H1 (cell line): ENCODE measurements around the gene HSPA1L. TPM values are rescaled to one million over a fixed set of nuclear protein-coding genes. Genes with fewer than 3 reads are reported as not detected.

Experiments used
- CTCF ChIA-PET: fragments of 300-600 bp; sonication (Branson Sonifier 250); formaldehyde crosslinking; loops from one replicate; lab custom pipeline; 2021; ENCODE audit not compliant: partially characterized antibody; lab: Charles Lee
- POLR2A ChIA-PET: fragments of 300-600 bp; sonication (Branson Sonifier 250); formaldehyde crosslinking; loops from one replicate; lab custom pipeline; 2021; ENCODE audit warnings: inconsistent platforms; ENCODE audit not compliant: partially characterized antibody; lab: Charles Lee
- DNase-seq, 2 experiments: peaks; one replicate each; pipeline versions ENCODE4 v3.0.0 to v3.0.0-alpha.2; 2010 to 2022; ENCODE audit warnings: low spot score in 2 of 2, low read depth in 1 of 2, mixed read lengths in 1 of 2
- FAIRE-seq: peaks from 2 replicates; lab custom pipeline; 2011; peaks lifted over from hg19 to GRCh38; lab: Jason Lieb, UNC
- H2AFZ ChIP-seq: 2 replicates; pipeline ENCODE4 v1.8.1; 2012; ENCODE audit warnings: low read length, inconsistent platforms
- H2AK5ac ChIP-seq: 2 replicates; pipeline ENCODE4 v1.6.1; 2013; ENCODE audit warnings: low read depth, low read length
- H2BK120ac ChIP-seq: replicated peaks from 2 replicates; pipeline ENCODE3; 2013; ENCODE audit warnings: low read depth, low read length, inconsistent platforms
- H2BK12ac ChIP-seq: 2 replicates; pipeline ENCODE4 v1.6.1; 2013; ENCODE audit warnings: low read depth, low read length
- H2BK15ac ChIP-seq: 2 replicates; pipeline ENCODE4 v1.6.1; 2013; ENCODE audit warnings: low read length
- H2BK20ac ChIP-seq: 2 replicates; pipeline ENCODE4 v1.6.1; 2013; ENCODE audit warnings: low read length
- H2BK5ac ChIP-seq: 2 replicates; pipeline ENCODE4 v1.6.1; 2013; ENCODE audit warnings: low read depth, low read length
- H3K14ac ChIP-seq: 2 replicates; pipeline ENCODE4 v1.6.1; 2013; ENCODE audit warnings: inconsistent platforms; ENCODE audit not compliant: insufficient read length
- H3K18ac ChIP-seq: 2 replicates; pipeline ENCODE4 v1.6.1; 2013; ENCODE audit warnings: low read length; ENCODE audit errors: extremely low read depth
- H3K23ac ChIP-seq: 2 replicates; pipeline ENCODE4 v1.6.1; 2013; ENCODE audit warnings: inconsistent platforms; ENCODE audit not compliant: insufficient read length
- H3K23me2 ChIP-seq: 2 replicates; pipeline ENCODE4 v1.6.1; 2013; ENCODE audit warnings: low read depth, low read length
- H3K27ac ChIP-seq: 2 replicates; pipeline ENCODE4 v1.6.1; 2011; ENCODE audit warnings: low read depth, low read length, inconsistent platforms
- H3K27me3 ChIP-seq, 4 experiments: replicated peaks in 1 of 4; 1 replicate in 1 of 4; 2 replicates in 3 of 4; pipeline versions ENCODE4 v1.6.1 to v1.8.1; 2011 to 2013; ENCODE audit warnings: low read length in 3 of 4, mild to moderate bottlenecking in 3 of 4, inconsistent platforms in 2 of 4, mixed read lengths in 2 of 4, moderate library complexity in 1 of 4; ENCODE audit not compliant: control insufficient read depth in 3 of 4, insufficient read depth in 3 of 4; ENCODE audit errors: extremely low read depth in 1 of 4
- H3K36me3 ChIP-seq, 4 experiments: 2 replicates each; pipeline versions ENCODE4 v1.6.1 to v1.8.1; 2011 to 2013; ENCODE audit warnings: mild to moderate bottlenecking in 4 of 4, low read length in 3 of 4, moderate library complexity in 2 of 4, control low read depth in 1 of 4, inconsistent platforms in 1 of 4; ENCODE audit not compliant: insufficient read depth in 4 of 4, control insufficient read depth in 2 of 4
- H3K4ac ChIP-seq: replicated peaks from 2 replicates; pipeline ENCODE3; 2013; ENCODE audit warnings: low read length, low read depth, mixed read lengths, inconsistent platforms; ENCODE audit not compliant: insufficient read length
- H3K4me1 ChIP-seq, 4 experiments: replicated peaks in 1 of 4; 1 replicate in 1 of 4; 2 replicates in 3 of 4; pipeline versions ENCODE4 v1.6.1 to v1.8.1; 2011 to 2013; ENCODE audit warnings: low read length in 3 of 4, inconsistent platforms in 2 of 4, mixed read lengths in 1 of 4; ENCODE audit not compliant: insufficient read depth in 4 of 4, control insufficient read depth in 3 of 4
- H3K4me2 ChIP-seq, 2 experiments: 2 replicates each; pipeline versions ENCODE4 v1.6.1 to v1.8.1; 2011 to 2013; ENCODE audit warnings: low read depth in 2 of 2, low read length in 2 of 2, control low read depth in 1 of 2, inconsistent platforms in 1 of 2, mild to moderate bottlenecking in 1 of 2; ENCODE audit not compliant: insufficient read depth in 1 of 2
- H3K4me3 ChIP-seq, 4 experiments: fragments of 200-600, 300-600 bp in 1 of 4; sonication (generic), shearing (Covaris generic), sonication (Bioruptor Twin) in 1 of 4; 2 replicates each; pipeline versions ENCODE4 v1.5.1 to v1.8.1; 2011 to 2016; ENCODE audit warnings: low read length in 4 of 4, low read depth in 3 of 4, control low read depth in 2 of 4, inconsistent platforms in 2 of 4, mild to moderate bottlenecking in 2 of 4, mixed read lengths in 1 of 4, moderate library complexity in 1 of 4; ENCODE audit not compliant: insufficient read depth in 2 of 4; ENCODE audit errors: extremely low read depth in 1 of 4
- H3K56ac ChIP-seq: replicated peaks from 2 replicates; pipeline ENCODE3; 2013; ENCODE audit warnings: low read depth, mild to moderate bottlenecking, mixed read lengths, low read length, inconsistent platforms; ENCODE audit not compliant: insufficient read length
- H3K79me1 ChIP-seq: 2 replicates; pipeline ENCODE4 v1.6.1; 2013; ENCODE audit warnings: low read depth, low read length, control low read depth
- H3K79me2 ChIP-seq, 2 experiments: 2 replicates each; pipeline versions ENCODE4 v1.6.1 to v1.8.1; 2012 to 2013; ENCODE audit warnings: low read length in 2 of 2, mild to moderate bottlenecking in 2 of 2, inconsistent platforms in 1 of 2; ENCODE audit not compliant: insufficient read depth in 2 of 2, control insufficient read depth in 1 of 2
- H3K9ac ChIP-seq, 4 experiments: replicated peaks in 1 of 4; 1 replicate in 1 of 4; 2 replicates in 3 of 4; pipeline versions ENCODE4 v1.6.1 to v1.8.1; 2011 to 2013; ENCODE audit warnings: low read depth in 3 of 4, low read length in 3 of 4, control low read depth in 2 of 4, mild to moderate bottlenecking in 2 of 4, moderate library complexity in 2 of 4, inconsistent platforms in 1 of 4; ENCODE audit errors: extremely low read depth in 1 of 4
- H3K9me3 ChIP-seq, 2 experiments: 2 replicates each; pipeline versions ENCODE4 v1.6.1 to v1.8.1; 2012 to 2013; ENCODE audit warnings: mild to moderate bottlenecking in 2 of 2, moderate library complexity in 2 of 2, control low read depth in 1 of 2, inconsistent platforms in 1 of 2, low read depth in 1 of 2, low read length in 1 of 2, mixed read lengths in 1 of 2; ENCODE audit not compliant: insufficient read depth in 2 of 2
- H4K20me1 ChIP-seq, 2 experiments: replicated peaks in 1 of 2; 2 replicates each; pipeline versions ENCODE3 to v1.8.1; 2011 to 2013; ENCODE audit warnings: inconsistent platforms in 2 of 2, low read length in 2 of 2, mild to moderate bottlenecking in 1 of 2; ENCODE audit not compliant: insufficient read depth in 2 of 2, control insufficient read depth in 1 of 2
- H4K5ac ChIP-seq: 2 replicates; pipeline ENCODE4 v1.6.1; 2013; ENCODE audit warnings: low read length, low read depth, mixed read lengths, inconsistent platforms; ENCODE audit not compliant: insufficient read length
- H4K8ac ChIP-seq: 2 replicates; pipeline ENCODE4 v1.8.0; 2013; ENCODE audit warnings: mild to moderate bottlenecking, moderate library complexity, low read length, inconsistent platforms; ENCODE audit not compliant: insufficient read depth; ENCODE audit errors: extremely low read depth
- H4K91ac ChIP-seq: replicated peaks from 2 replicates; pipeline ENCODE3; 2013; ENCODE audit warnings: low read length, mixed read lengths, inconsistent platforms; ENCODE audit not compliant: insufficient read length
- BRCA1 ChIP-seq: IDR thresholded peaks from 2 replicates; pipeline ENCODE4 v1.6.1; 2012; ENCODE audit warnings: low read depth, low read length, improper control_type of control experiment
- CHD1 ChIP-seq: IDR thresholded peaks from 2 replicates; pipeline ENCODE4 v1.6.1; 2012; ENCODE audit warnings: low read depth, low read length, improper control_type of control experiment
- CREB1 ChIP-seq: IDR thresholded peaks from 2 replicates; pipeline ENCODE4 v1.6.1; 2012; ENCODE audit warnings: inconsistent platforms
- EGR1 ChIP-seq: IDR thresholded peaks from 2 replicates; pipeline ENCODE4 v1.6.1; 2011; ENCODE audit warnings: low read depth, low read length, borderline replicate concordance
- GTF2F1 ChIP-seq: IDR thresholded peaks from 2 replicates; pipeline ENCODE4 v1.6.1; 2012; ENCODE audit warnings: low read depth, low read length, improper control_type of control experiment, borderline replicate concordance
- MAFK ChIP-seq: IDR thresholded peaks from 2 replicates; pipeline ENCODE4 v1.6.1; 2012; ENCODE audit warnings: low read depth, mild to moderate bottlenecking, improper control_type of control experiment, low read length
- NANOG ChIP-seq: IDR thresholded peaks from 2 replicates; pipeline ENCODE4 v1.6.1; 2011; ENCODE audit warnings: low read length, low read depth, mild to moderate bottlenecking, inconsistent platforms; ENCODE audit not compliant: insufficient read depth, poor library complexity, severe bottlenecking
- NRF1 ChIP-seq: IDR thresholded peaks from 2 replicates; pipeline ENCODE4 v1.6.1; 2011; ENCODE audit warnings: mild to moderate bottlenecking, low read depth, low read length, improper control_type of control experiment
- POU5F1 ChIP-seq: IDR thresholded peaks from 2 replicates; pipeline ENCODE4 v1.6.1; 2011; ENCODE audit warnings: low read depth, mild to moderate bottlenecking, low read length, moderate library complexity
- SIRT6 ChIP-seq: IDR thresholded peaks from one replicate; pipeline ENCODE4 v1.7.1; 2012; ENCODE audit warnings: low read length, inconsistent platforms
- SP2 ChIP-seq: IDR thresholded peaks from 2 replicates; pipeline ENCODE4 v1.6.1; 2012; ENCODE audit warnings: mild to moderate bottlenecking, low read length, inconsistent platforms
- ZNF274 ChIP-seq: IDR thresholded peaks from 2 replicates; pipeline ENCODE4 v1.7.0; 2012; ENCODE audit warnings: low read length, borderline replicate concordance; ENCODE audit errors: extremely low read depth
- polyA plus RNA-seq, 7 experiments: library from polyadenylated mRNA; depleted of rRNA in 3 of 7; stranded (reverse) in 5 of 7; unstranded in 2 of 7; fragments of >200 nt in 5 of 7; fragments of 200-250 nt in 2 of 7; gene quantifications; 1 replicate in 5 of 7; 2 replicates in 1 of 7; 4 replicates in 1 of 7; pipeline versions ENCODE4 v1.2.1 to v1.2.3, GENCODE V29; 2011 to 2013; ENCODE audit warnings: missing spikeins in 2 of 7, mixed read lengths in 2 of 7
- total RNA-seq: library from RNA; stranded (reverse); fragmentation: NEBNext Ultra II Directional; extraction: Animal tissue kit (Norgen Biotek cat#: 25700); gene quantifications from 2 replicates; pipeline ENCODE4 v1.2.1, GENCODE V29; 2021
- TF ChIP-seq, protein P1 (sequence below): IDR thresholded peaks from 2 replicates; pipeline ENCODE4 v1.6.1; 2011; ENCODE audit warnings: low read depth, mild to moderate bottlenecking, low read length; ENCODE audit not compliant: insufficient read depth
- TF ChIP-seq, protein P2 (sequence below): IDR thresholded peaks from 2 replicates; pipeline ENCODE4 v1.6.1; 2012; ENCODE audit warnings: inconsistent platforms

The HSPA1L gene
- total and polyA plus RNA-seq, 2 of the 8 experiments (the other 6 are each of a cell fraction or from before 2014, with no cell fraction given), result 1.00 to 1.9 TPM

DNA sequence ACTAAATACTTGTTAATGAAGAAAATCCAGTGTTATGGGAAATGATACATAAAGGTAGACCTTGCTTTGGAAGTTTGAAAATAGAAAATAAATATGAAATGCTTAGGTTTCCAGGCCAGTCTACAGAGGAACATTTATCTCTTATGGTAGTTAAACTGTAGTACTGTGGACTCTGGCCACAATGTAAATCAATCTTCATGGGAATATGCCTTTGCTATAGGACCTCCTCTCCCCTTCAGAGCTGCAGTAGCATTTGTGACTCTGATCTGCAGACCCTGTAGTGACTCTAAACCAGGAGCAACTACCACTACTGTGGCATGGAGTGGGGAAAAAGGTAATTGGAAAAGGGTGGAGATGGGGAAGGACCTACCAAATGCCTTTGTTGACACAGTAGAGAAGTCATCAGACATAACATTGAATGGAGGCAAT lies 4.8 kb upstream of the HSPA1L start:
- Histone ChIP-seq H3K4me3 (no peak overlapping the region), H3K9ac (no peak overlapping the region), H3K14ac (no peak overlapping the region), H4K91ac (no peak overlapping the region), H3K79me1 (peaks cover 2% of the 10 kb centered on the region; the same call in 1 of the 2 replicates), H4K20me1 (no peaks in the 10 kb centered on the region), H3K56ac (no peak overlapping the region), H3K9me3 (no peaks in the 10 kb centered on the region), H2AK5ac (no peak overlapping the region; the same call in 1 of the 2 replicates), H3K23me2 (peaks cover 10% of the 10 kb centered on the region), H2BK120ac (no peak overlapping the region), H3K18ac (no peak overlapping the region), H4K5ac (no peak overlapping the region), H3K79me2 (peaks cover 0 to 5% of the 10 kb centered on the region in 2 experiments; a peak in 1 of 4 replicates), H2BK15ac (no peak overlapping the region), H3K36me3 (no peaks in the 10 kb centered on the region), H3K27ac (no peak overlapping the region), H2BK20ac (no peak overlapping the region), H3K23ac (no peak overlapping the region), H2BK12ac (no peak overlapping the region; the same call in 1 of the 2 replicates)
- ChIA-PET CTCF (interaction anchor here (0.6 to 2.6 kb wide), 8 partner anchors 10 to 161 kb away, joined by 3 to 11 read pairs (median 4); no protein-coding TSS in a partner anchor), POLR2A (interaction anchor here (0.6 to 10.9 kb wide), 7 partner anchors 8 to 25 kb away, joined by 3 to 136 read pairs (median 4); partner anchors contain the start of genes HSPA1B and VARS1)
- no peak for FAIRE-seq
- TF ChIP-seq CHD1, result no peak
- no peak for TF ChIP-seq EGR1
- no peak for TF ChIP-seq MAFK
- no peak for TF ChIP-seq SP2
- no peak for TF ChIP-seq POU5F1
- no peak for TF ChIP-seq CREB1
- TF ChIP-seq NRF1, result no peak
- TF ChIP-seq SIRT6, result no peak
- TF ChIP-seq BRCA1, result no peak
- TF ChIP-seq, protein P1, sequence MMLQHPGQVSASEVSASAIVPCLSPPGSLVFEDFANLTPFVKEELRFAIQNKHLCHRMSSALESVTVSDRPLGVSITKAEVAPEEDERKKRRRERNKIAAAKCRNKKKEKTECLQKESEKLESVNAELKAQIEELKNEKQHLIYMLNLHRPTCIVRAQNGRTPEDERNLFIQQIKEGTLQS, result no peak
- TF ChIP-seq, protein P2, sequence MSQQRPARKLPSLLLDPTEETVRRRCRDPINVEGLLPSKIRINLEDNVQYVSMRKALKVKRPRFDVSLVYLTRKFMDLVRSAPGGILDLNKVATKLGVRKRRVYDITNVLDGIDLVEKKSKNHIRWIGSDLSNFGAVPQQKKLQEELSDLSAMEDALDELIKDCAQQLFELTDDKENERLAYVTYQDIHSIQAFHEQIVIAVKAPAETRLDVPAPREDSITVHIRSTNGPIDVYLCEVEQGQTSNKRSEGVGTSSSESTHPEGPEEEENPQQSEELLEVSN, result no peak
- TF ChIP-seq NANOG, result no peak
- TF ChIP-seq ZNF274, result no peak
- no peak for TF ChIP-seq GTF2F1
- TF ChIP-seq, all 59 proteins: peak for 0
- no peak overlapping the region for H4K8ac ChIP-seq
- H2BK5ac ChIP-seq, result no peak overlapping the region
- no peak overlapping the region for H2AFZ ChIP-seq
- H3K4me2 ChIP-seq, result no peak overlapping the region; a peak in 1 of 4 replicates
- no peak overlapping the region for H3K4ac ChIP-seq
- DNase-seq, result no peak
- no peaks in the 10 kb centered on the region; a peak in 1 of 7 replicates for H3K27me3 ChIP-seq
- peaks cover 0 to 5% (median 1%) of the 10 kb centered on the region in 4 experiments; a peak in 5 of 7 replicates for H3K4me1 ChIP-seq
